Activated B cell treated with CpG ODN at 0.5 μM for 24 hours (primary cell): Measurements from ENCODE around the gene CXCR6. TPM values are rescaled to one million over a fixed set of nuclear protein-coding genes. Genes with fewer than 3 reads are reported as not detected.

Experiments
- ATAC-seq: fragments of 200-7000 bp; cut with Tn5 transposase; one replicate; pipeline ENCODE4 v1.10.0; 2021; ENCODE audit warnings: low read depth, mild to moderate bottlenecking, moderate library complexity
- CTCF ChIA-PET: fragments of 350-600 bp; sonication (Branson Sonifier 250); formaldehyde crosslinking; loops from one replicate; lab custom pipeline; 2021; ENCODE audit warnings: antibody characterized with exemption; lab: Charles Lee
- POLR2A ChIA-PET: fragments of 350-600 bp; sonication (Branson Sonifier 250); formaldehyde crosslinking; loops from one replicate; lab custom pipeline; 2021; ENCODE audit warnings: antibody characterized with exemption; lab: Charles Lee
- DNase-seq: peaks from one replicate; pipeline ENCODE4 v3.0.0; 2022
- H3K27ac Mint-ChIP-seq: one replicate; pipeline ENCODE4 v1.8.0; 2020; ENCODE audit warnings: mixed read lengths
- H3K27me3 Mint-ChIP-seq: one replicate; pipeline ENCODE4 v1.8.0; 2021; ENCODE audit warnings: mixed read lengths
- H3K36me3 Mint-ChIP-seq: one replicate; pipeline ENCODE4 v1.8.0; 2021; ENCODE audit warnings: low read depth, mixed read lengths
- H3K4me1 Mint-ChIP-seq: one replicate; pipeline ENCODE4 v1.8.0; 2021; ENCODE audit warnings: mixed read lengths
- H3K4me3 Mint-ChIP-seq: one replicate; pipeline ENCODE4 v1.8.0; 2020; ENCODE audit warnings: mild to moderate bottlenecking, mixed read lengths
- H3K9me3 Mint-ChIP-seq: one replicate; pipeline ENCODE4 v1.8.0; 2020; ENCODE audit warnings: mixed read lengths
- CTCF ChIP-seq: fragments of 200-600 bp; IDR thresholded peaks from one replicate; pipeline ENCODE4 v1.8.0; 2022; ENCODE audit warnings: antibody characterized with exemption, mild to moderate bottlenecking
- intact Hi-C: fragments of 100-400 bp; cut with micrococcal nuclease; formaldehyde crosslinking; loops from one replicate; pipeline ENCODE4 v1.15.1; 2024
- total RNA-seq: library from RNA; stranded (reverse); gene quantifications from 2 replicates; pipeline ENCODE4 v1.2.3, GENCODE V29; 2022

CXCR6 gene
- total RNA-seq, 1 donor from 2014 or later, result not detected

- peaks cover 97% of the 10 kb centered on the region for H3K36me3 Mint-ChIP-seq
- POLR2A ChIA-PET, result no interaction called here
- CTCF ChIA-PET, result no interaction called here
- ATAC-seq, result no peak
- no peaks in the 10 kb centered on the region for H3K27me3 Mint-ChIP-seq
- intact Hi-C loops, result no loop called here
- DNase-seq, result no peak
- H3K27ac Mint-ChIP-seq, result no peak overlapping the region
- TF ChIP-seq CTCF, result no peak
- H3K4me3 Mint-ChIP-seq, result no peak overlapping the region
- H3K9me3 Mint-ChIP-seq, result no peaks in the 10 kb centered on the region
- H3K4me1 Mint-ChIP-seq, result no peaks in the 10 kb centered on the region
These were observed 12.4 kb downstream of the CXCR6 start for GRCh38 chr3:45955706-45956105.

GRCh38 chr3:45957586-45957985, 14.3 kb downstream of the CXCR6 start:
- H3K27ac Mint-ChIP-seq, result no peak overlapping the region
- no peak for ATAC-seq
- no peak for DNase-seq
- no peaks in the 10 kb centered on the region for H3K27me3 Mint-ChIP-seq
- no peak for TF ChIP-seq CTCF
- intact Hi-C loops, result no loop called here
- H3K4me1 Mint-ChIP-seq, result peaks cover 11% of the 10 kb centered on the region
- POLR2A ChIA-PET, result no interaction called here
- CTCF ChIA-PET, result no interaction called here
- H3K36me3 Mint-ChIP-seq, result peaks cover 97% of the 10 kb centered on the region
- H3K4me3 Mint-ChIP-seq, result no peak overlapping the region
- no peaks in the 10 kb centered on the region for H3K9me3 Mint-ChIP-seq

DNA sequence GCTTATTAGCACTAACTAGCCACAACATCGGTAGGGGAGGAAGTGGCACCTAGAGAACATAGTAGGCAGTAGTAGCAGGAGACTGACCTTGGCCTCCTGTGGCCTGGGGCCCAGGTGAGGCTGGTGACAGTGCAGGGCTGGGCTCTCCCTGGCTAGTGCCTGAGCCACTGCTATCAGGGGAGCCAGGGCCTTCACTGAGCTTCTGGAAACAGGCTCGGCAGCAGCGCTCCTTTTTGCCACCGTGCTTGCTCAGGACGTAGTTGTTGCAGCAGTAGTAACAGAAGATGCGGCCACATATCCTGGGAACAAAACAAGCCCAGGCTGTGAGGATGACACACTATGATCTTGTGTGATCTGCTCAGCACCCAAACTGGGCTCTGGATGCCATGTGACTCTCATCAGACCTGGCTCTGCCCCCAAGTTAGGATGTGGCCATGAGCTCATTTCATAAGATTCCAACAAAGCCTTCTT, 15.1 kb downstream of the CXCR6 start:
- intact Hi-C loops, result no loop called here
- ATAC-seq, result no peak
- TF ChIP-seq CTCF, result no peak
- peaks cover 97% of the 10 kb centered on the region for H3K36me3 Mint-ChIP-seq
- CTCF ChIA-PET, result no interaction called here
- no peak for DNase-seq
- H3K4me3 Mint-ChIP-seq, result no peak overlapping the region
- H3K4me1 Mint-ChIP-seq, result peaks cover 12% of the 10 kb centered on the region
- POLR2A ChIA-PET, result no interaction called here
- H3K27me3 Mint-ChIP-seq, result no peaks in the 10 kb centered on the region
- no peak overlapping the region for H3K27ac Mint-ChIP-seq
- H3K9me3 Mint-ChIP-seq, result no peaks in the 10 kb centered on the region

- Mint-ChIP-seq H3K27me3 (no peaks in the 10 kb centered on the region), H3K4me3 (no peak overlapping the region), H3K36me3 (peaks cover 97% of the 10 kb centered on the region), H3K27ac (no peak overlapping the region), H3K9me3 (no peaks in the 10 kb centered on the region), H3K4me1 (peaks cover 12% of the 10 kb centered on the region)
- ATAC-seq (no peak), DNase-seq (no peak)
- CTCF ChIA-PET, result interaction anchor here (1.8 kb wide), 1 partner anchor 119 kb away, joined by 4 read pairs; no protein-coding TSS in a partner anchor
- intact Hi-C loops, result no loop called here
- POLR2A ChIA-PET, result no interaction called here
- TF ChIP-seq CTCF, result no peak
These were observed 15.9 kb downstream of the CXCR6 start for GRCh38 chr3:45959201-45959600.

- peaks cover 96% of the 10 kb centered on the region for H3K36me3 Mint-ChIP-seq
- no peak overlapping the region for H3K4me3 Mint-ChIP-seq
- TF ChIP-seq CTCF, result no peak
- peaks cover 12% of the 10 kb centered on the region for H3K4me1 Mint-ChIP-seq
- H3K27ac Mint-ChIP-seq, result no peak overlapping the region
- DNase-seq, result no peak
- no peaks in the 10 kb centered on the region for H3K27me3 Mint-ChIP-seq
- ATAC-seq, result no peak
- ChIA-PET CTCF (interaction anchor here (1.8 kb wide), 1 partner anchor 118 kb away, joined by 4 read pairs; no protein-coding TSS in a partner anchor), POLR2A (no interaction called here)
- H3K9me3 Mint-ChIP-seq, result no peaks in the 10 kb centered on the region
- intact Hi-C loops, result no loop called here
These were observed 17.0 kb downstream of the CXCR6 start for GRCh38 chr3:45960289-45960688.
